GM12878 (cell line): Measurements from ENCODE around the gene PHLPP1. TPM values are rescaled to one million over a fixed set of nuclear protein-coding genes. Genes with fewer than 3 reads are reported as not detected.

ENCODE experiments used
- ATAC-seq: fragments of 200-7000 bp; cut with Tn5 transposase; 3 replicates; pipeline ENCODE4 v1.9.1; 2020; ENCODE audit warnings: mild to moderate bottlenecking, moderate library complexity
- BruUV-seq: library from RNA; stranded (reverse); fragments of 400-500 nt; replicated peaks from 2 replicates; lab custom pipeline; 2021; lab: Mats Ljungman, UMichigan
- CTCF ChIA-PET: fragments of 300-600 bp; sonication (Branson Sonifier 250); formaldehyde crosslinking; extraction: SDS; loops from one replicate; lab custom pipeline; 2021; ENCODE audit warnings: inconsistent platforms; lab: Yijun Ruan, JAX
- POLR2A ChIA-PET: fragments of 350-600 bp; formaldehyde crosslinking; extraction: SDS; loops from one replicate; lab custom pipeline; 2021; ENCODE audit warnings: inconsistent platforms; lab: Charles Lee
- RAD21 ChIA-PET: fragments of 300-600 bp; sonication (Branson Sonifier 250); formaldehyde crosslinking; loops from one replicate; lab custom pipeline; 2023; ENCODE audit warnings: antibody characterized with exemption; ENCODE audit not compliant: unreplicated experiment; lab: Charles Lee
- SMC1A ChIA-PET: fragments of 300-600 bp; sonication (Branson Sonifier 250); formaldehyde crosslinking; loops from one replicate; lab custom pipeline; 2023; ENCODE audit not compliant: unreplicated experiment, uncharacterized antibody; lab: Charles Lee
- DNase-seq: peaks from one replicate; pipeline ENCODE4 v3.0.0-alpha.2; 2011; ENCODE audit warnings: low read depth, low spot score
- FAIRE-seq: peaks from 3 replicates; lab custom pipeline; 2011; peaks lifted over from hg19 to GRCh38; lab: Jason Lieb, UNC
- H2AFZ ChIP-seq: 2 replicates; pipeline ENCODE4 v1.6.0; 2011; ENCODE audit warnings: low read depth, low read length, control low read depth; ENCODE audit not compliant: control insufficient read depth
- H3K27ac ChIP-seq: 2 replicates; pipeline ENCODE4 v1.5.1; 2011; ENCODE audit warnings: control low read depth; ENCODE audit not compliant: control insufficient read depth, insufficient read depth
- H3K27me3 ChIP-seq, 2 experiments: replicated peaks in 1 of 2; 2 replicates each; pipeline versions ENCODE4 v1.6.0 to v1.6.1; 2011; ENCODE audit warnings: low read length in 1 of 2; ENCODE audit not compliant: control insufficient read depth in 2 of 2, insufficient read depth in 2 of 2
- H3K36me3 ChIP-seq, 2 experiments: 2 replicates each; pipeline ENCODE4 v1.5.1; 2011; ENCODE audit warnings: low read length in 1 of 2; ENCODE audit not compliant: control insufficient read depth in 2 of 2, insufficient read depth in 2 of 2
- H3K4me1 ChIP-seq: 2 replicates; pipeline ENCODE4 v1.6.1; 2011; ENCODE audit warnings: mild to moderate bottlenecking, low read length, moderate library complexity, mixed read lengths; ENCODE audit not compliant: control insufficient read depth, insufficient read depth
- H3K4me2 ChIP-seq: 2 replicates; pipeline ENCODE4 v1.6.0; 2011; ENCODE audit warnings: control low read depth; ENCODE audit not compliant: control insufficient read depth, insufficient read depth
- H3K4me3 ChIP-seq: fragments of 200-600 bp; sonication (generic); 2 replicates; pipeline ENCODE4 v1.5.1; 2016
- H3K79me2 ChIP-seq: 2 replicates; pipeline ENCODE4 v1.6.0; 2011; ENCODE audit warnings: low read length; ENCODE audit not compliant: control insufficient read depth, insufficient read depth
- H3K9ac ChIP-seq: 2 replicates; pipeline ENCODE4 v1.8.0; 2011; ENCODE audit warnings: low read length, control low read depth, mixed read lengths; ENCODE audit not compliant: control insufficient read depth, insufficient read depth
- H3K9me3 ChIP-seq: replicated peaks from 3 replicates; pipeline ENCODE4 v1.5.1; 2011; ENCODE audit warnings: mild to moderate bottlenecking, low read length; ENCODE audit not compliant: control insufficient read depth, insufficient read depth
- H4K20me1 ChIP-seq: 2 replicates; pipeline ENCODE4 v1.6.0; 2011; ENCODE audit not compliant: control insufficient read depth, insufficient read depth
- JUNB ChIP-seq: IDR thresholded peaks from 2 replicates; pipeline ENCODE4 v1.6.1; 2016; ENCODE audit warnings: antibody characterized with exemption, mild to moderate bottlenecking
- RB1 ChIP-seq: fragments of 450-650 bp; formaldehyde crosslinking; IDR thresholded peaks from 2 replicates; pipeline ENCODE4 v1.6.1; 2017; ENCODE audit warnings: mild to moderate bottlenecking, borderline replicate concordance
- SREBF1 ChIP-seq: IDR thresholded peaks from 2 replicates; pipeline ENCODE4 v1.6.1; 2012; ENCODE audit warnings: mild to moderate bottlenecking, low read length
- TARDBP ChIP-seq: IDR thresholded peaks from 2 replicates; pipeline ENCODE4 v1.6.1; 2016; ENCODE audit warnings: borderline replicate concordance
- TCF7 ChIP-seq: IDR thresholded peaks from 2 replicates; pipeline ENCODE4 v1.6.1; 2014; ENCODE audit warnings: antibody characterized with exemption, borderline replicate concordance
- YBX1 ChIP-seq: fragments of 450-650 bp; IDR thresholded peaks from 2 replicates; pipeline ENCODE4 v1.6.1; 2016; ENCODE audit warnings: antibody characterized with exemption
- ZBED1 ChIP-seq: IDR thresholded peaks from 2 replicates; pipeline ENCODE4 v1.6.1; 2016; ENCODE audit warnings: borderline replicate concordance
- ZBTB33 ChIP-seq: fragments of 450-650 bp; IDR thresholded peaks from 2 replicates; pipeline ENCODE4 v1.6.1; 2017; ENCODE audit warnings: mild to moderate bottlenecking
- WGBS: methylation state at CpG from one replicate; pipeline ENCODE4 v1.1.6; 2016; ENCODE audit warnings: low lambda C conversion rate; ENCODE audit not compliant: insufficient replicate concordance, insufficient coverage; ENCODE audit errors: missing lambda C conversion rate; 5-methylcytosine and 5-hydroxymethylcytosine counted together
- in situ Hi-C: fragments of 300-500 bp; cut with MboI; formaldehyde crosslinking; loops from 9 replicates; pipeline ENCODE4 v1.14.3; 2018; ENCODE audit warnings: mixed read lengths
- intact Hi-C: fragments of 100-400 bp; cut with micrococcal nuclease; formaldehyde crosslinking; loops from one replicate; pipeline ENCODE4 v1.14.2; 2022; ENCODE audit not compliant: unreplicated experiment
- polyA plus RNA-seq, 11 experiments: library from polyadenylated mRNA; depleted of rRNA in 4 of 11; unstranded in 6 of 11; stranded (reverse) in 5 of 11; fragments of >200 nt; fragmentation: Nextera tagmentation in 4 of 11; fragmentation: Illumina TruSeq in 1 of 11; extraction: Ambion mirVana in 4 of 11; extraction: Trizol in 1 of 11; gene quantifications; 1 replicate in 1 of 11; 2 replicates in 10 of 11; pipeline versions ENCODE4 v1.2.1 to v1.2.3, GENCODE V29; 2011 to 2016; ENCODE audit warnings: inconsistent platforms in 2 of 11, missing spikeins in 2 of 11, low read depth in 1 of 11
- total RNA-seq, 4 experiments: library from RNA; depleted of rRNA in 3 of 4; stranded (reverse); fragments of >200 nt in 3 of 4; fragmentation: Illumina TruSeq in 1 of 4; extraction: Trizol in 1 of 4; gene quantifications; 2 replicates each; pipeline versions ENCODE4 v1.2.1 to v1.2.3, GENCODE V29; 2013 to 2021

The PHLPP1 gene
- total and polyA plus RNA-seq, 10 of the 15 experiments (the other 5 are each of a cell fraction or from before 2014, with no cell fraction given): 0.42 to 7.0 (median 1.9) TPM

- ATAC-seq: no peak
- peaks cover 29% of the 10 kb centered on the region for H3K4me1 ChIP-seq
- no peaks in the 10 kb centered on the region for H3K36me3 ChIP-seq
- no peak overlapping the region for H3K4me2 ChIP-seq
- FAIRE-seq: no peak
- no peak overlapping the region for H3K9ac ChIP-seq
- in situ Hi-C loops (no loop called here), intact Hi-C loops (no loop called here)
- no peaks in the 10 kb centered on the region for H3K27me3 ChIP-seq
- BruUV-seq: no TSS peak
- H3K4me3 ChIP-seq: no peak overlapping the region
- no peak overlapping the region for H2AFZ ChIP-seq
- H4K20me1 ChIP-seq: no peaks in the 10 kb centered on the region
- no peak overlapping the region for H3K27ac ChIP-seq
- WGBS: 47% methylated on average over 1 of the region's 1 CpG
- ChIA-PET POLR2A (no interaction called here), SMC1A (no interaction called here), CTCF (interaction anchor here (1.5 kb wide), 1 partner anchor 9 kb away, joined by 3 read pairs; no protein-coding TSS in a partner anchor), RAD21 (no interaction called here)
- DNase-seq: no peak
- H3K9me3 ChIP-seq: no peaks in the 10 kb centered on the region; the same call in 2 of the 3 replicates
- no peaks in the 10 kb centered on the region for H3K79me2 ChIP-seq
- TF ChIP-seq SREBF1 (no peak), ZBTB33 (no peak), JUNB (no peak), RB1 (no peak), TARDBP (no peak), TCF7 (no peak), ZBED1 (no peak), YBX1 (no peak)
Measured at GRCh38 chr18:62841405-62841804, 126.1 kb downstream of the PHLPP1 start.
